ENCODE data around the gene CUBN.
A peak's percentile ranks its signal among the peaks of the same experiment; 100 is the strongest.

CUBN gene

DNA sequence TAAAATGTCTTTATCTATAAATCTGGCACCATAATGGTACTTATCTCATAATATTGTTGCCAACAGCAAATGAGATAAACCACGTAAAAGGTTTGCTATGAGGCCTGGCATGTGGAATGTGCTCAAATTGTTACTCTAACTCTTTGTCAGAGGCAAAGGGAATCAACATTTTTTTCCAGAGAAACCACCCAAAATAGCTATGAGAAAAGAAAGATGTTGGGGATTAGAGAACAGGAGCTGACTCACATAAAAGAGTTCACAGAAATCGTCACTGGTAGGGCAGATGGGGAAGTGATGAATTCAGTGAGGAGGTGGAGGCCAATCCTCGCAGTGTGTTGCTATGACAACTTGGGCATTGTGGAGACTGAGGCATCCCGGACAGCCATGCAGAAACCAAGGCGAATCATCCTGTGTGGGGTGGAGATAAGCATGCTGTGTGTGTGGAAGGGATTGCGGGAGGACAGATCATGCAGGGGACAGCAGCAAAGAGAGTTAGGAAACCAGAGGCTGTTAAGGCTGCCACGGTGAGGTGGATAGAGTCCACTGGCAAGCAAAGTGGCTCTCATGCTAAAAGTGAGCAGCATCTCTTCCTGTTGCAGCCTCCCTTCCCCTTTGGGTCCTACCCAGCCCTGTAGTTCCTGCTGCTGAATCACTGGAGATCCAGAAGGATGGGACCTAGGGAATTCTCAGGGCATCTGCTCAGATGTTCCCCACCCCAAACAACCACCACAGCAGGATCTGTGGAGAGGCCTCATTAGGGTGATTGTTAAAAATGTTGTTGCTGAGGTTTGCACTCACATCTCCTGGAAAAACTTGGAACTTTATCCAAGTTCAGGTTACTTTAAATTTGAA lies 103.9 kb downstream of the CUBN start:
- DNase-seq = peak; percentile 64
- no peak overlapping the region for H3K27ac ChIP-seq (ENCODE audit: low read depth, low read length)
- no peak overlapping the region for H2BK15ac ChIP-seq (replicated peaks; ENCODE audit: low read depth)
- no peak overlapping the region for H3K4me3 ChIP-seq (ENCODE audit: low read length)
- no peak overlapping the region for H4K8ac ChIP-seq (ENCODE audit: low read depth, low read length)
- peak overlapping the region; percentile 1 for H3K56ac ChIP-seq (ENCODE audit: low read length)
- H2BK5ac ChIP-seq (ENCODE audit: low read length) = no peak overlapping the region
- H3K18ac ChIP-seq (ENCODE audit: low read length) = peak overlapping the region; percentile 4
- H3K9ac ChIP-seq (ENCODE audit: low read length) = no peak overlapping the region
- no peak overlapping the region for H3K4ac ChIP-seq (ENCODE audit: low read depth, low read length)
- no peak overlapping the region for H2AK5ac ChIP-seq (ENCODE audit: low read length)
- H2BK120ac ChIP-seq (ENCODE audit: low read depth, low read length) = no peak overlapping the region
- H3K23ac ChIP-seq (ENCODE audit: low read length) = no peak overlapping the region
- H4K5ac ChIP-seq (ENCODE audit: low read length) = no peak overlapping the region
- H3K4me1 ChIP-seq (ENCODE audit: control insufficient read depth, low read depth, low read length) = peaks cover 8% of the 10 kb centered on the region
- no peaks in the 10 kb centered on the region for H3K79me1 ChIP-seq (ENCODE audit: low read length)
- no CpG with 5 or more reads among the region's 7 CpGs for WGBS (ENCODE audit: extremely low coverage, insufficient coverage, low lambda C conversion rate)
- H3K36me3 ChIP-seq (ENCODE audit: control insufficient read depth, insufficient read depth, low read length) = no peaks in the 10 kb centered on the region
- H3K4me2 ChIP-seq (ENCODE audit: low read length) = no peak overlapping the region
- no peaks in the 10 kb centered on the region for H3K27me3 ChIP-seq (ENCODE audit: insufficient read depth, low read length, poor library complexity)
- no peaks in the 10 kb centered on the region for H3K79me2 ChIP-seq (ENCODE audit: control insufficient read depth, insufficient read depth, low read length)

DNA sequence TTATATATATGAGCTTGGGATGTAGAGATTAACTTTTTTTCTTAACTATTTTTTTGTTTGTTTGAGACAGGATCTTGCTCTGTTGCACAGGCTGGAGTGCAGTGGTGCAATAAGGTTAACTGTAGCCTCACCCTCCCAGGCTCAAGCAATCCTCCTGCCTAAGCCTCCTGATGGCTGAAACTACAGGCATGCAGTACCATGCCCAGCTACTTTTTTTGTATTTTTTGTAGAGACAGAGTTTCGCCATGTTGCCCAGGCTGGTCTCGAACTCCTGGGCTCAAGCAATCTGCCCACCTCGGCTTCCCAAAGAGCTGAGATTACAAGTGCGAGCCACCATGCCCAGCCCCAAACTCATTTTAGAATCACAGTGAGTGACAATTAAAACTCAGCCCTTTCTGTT lies 105.2 kb downstream of the CUBN start:
- Histone ChIP-seq H3K27me3 (ENCODE audit: insufficient read depth, low read length, poor library complexity) (no peaks in the 10 kb centered on the region), H3K23ac (ENCODE audit: low read length) (no peak overlapping the region), H3K4ac (ENCODE audit: low read depth, low read length) (no peak overlapping the region), H3K4me1 (ENCODE audit: control insufficient read depth, low read depth, low read length) (peaks cover 5% of the 10 kb centered on the region), H2BK15ac (replicated peaks; ENCODE audit: low read depth) (no peak overlapping the region), H2AK5ac (ENCODE audit: low read length) (no peak overlapping the region), H3K4me3 (ENCODE audit: low read length) (no peak overlapping the region), H3K27ac (ENCODE audit: low read depth, low read length) (no peak overlapping the region), H3K36me3 (ENCODE audit: control insufficient read depth, insufficient read depth, low read length) (no peaks in the 10 kb centered on the region), H2BK120ac (ENCODE audit: low read depth, low read length) (no peak overlapping the region), H3K56ac (ENCODE audit: low read length) (no peak overlapping the region), H3K4me2 (ENCODE audit: low read length) (no peak overlapping the region), H3K79me1 (ENCODE audit: low read length) (no peaks in the 10 kb centered on the region), H3K9ac (ENCODE audit: low read length) (no peak overlapping the region), H3K79me2 (ENCODE audit: control insufficient read depth, insufficient read depth, low read length) (no peaks in the 10 kb centered on the region), H4K5ac (ENCODE audit: low read length) (no peak overlapping the region), H3K18ac (ENCODE audit: low read length) (no peak overlapping the region), H4K8ac (ENCODE audit: low read depth, low read length) (no peak overlapping the region), H2BK5ac (ENCODE audit: low read length) (no peak overlapping the region)
- no peak for DNase-seq
- no CpG with 5 or more reads among the region's 4 CpGs for WGBS (ENCODE audit: extremely low coverage, insufficient coverage, low lambda C conversion rate)

GRCh38 chr10:17023386-17024298 lies 106.0 kb downstream of the CUBN start:
- H3K79me2 ChIP-seq (ENCODE audit: control insufficient read depth, insufficient read depth, low read length) = no peaks in the 10 kb centered on the region
- H3K23ac ChIP-seq (ENCODE audit: low read length) = no peak overlapping the region
- peak overlapping the region; percentile 47 for H3K27ac ChIP-seq (ENCODE audit: low read depth, low read length)
- H2BK15ac ChIP-seq (replicated peaks; ENCODE audit: low read depth) = peak overlapping the region; percentile 19
- H2AK5ac ChIP-seq (ENCODE audit: low read length) = no peak overlapping the region
- H3K9ac ChIP-seq (ENCODE audit: low read length) = no peak overlapping the region
- peak overlapping the region; percentile 30 for H3K18ac ChIP-seq (ENCODE audit: low read length)
- no peaks in the 10 kb centered on the region for H3K79me1 ChIP-seq (ENCODE audit: low read length)
- peak overlapping the region; percentile 12 for H3K4ac ChIP-seq (ENCODE audit: low read depth, low read length)
- peaks cover 5% of the 10 kb centered on the region for H3K4me1 ChIP-seq (ENCODE audit: control insufficient read depth, low read depth, low read length)
- no peak overlapping the region for H4K8ac ChIP-seq (ENCODE audit: low read depth, low read length)
- H3K4me3 ChIP-seq (ENCODE audit: low read length) = no peak overlapping the region
- H3K56ac ChIP-seq (ENCODE audit: low read length) = no peak overlapping the region
- H3K27me3 ChIP-seq (ENCODE audit: insufficient read depth, low read length, poor library complexity) = no peaks in the 10 kb centered on the region
- peak overlapping the region; percentile 73 for H2BK120ac ChIP-seq (ENCODE audit: low read depth, low read length)
- no peak overlapping the region for H2BK5ac ChIP-seq (ENCODE audit: low read length)
- H3K4me2 ChIP-seq (ENCODE audit: low read length) = no peak overlapping the region
- peak; percentile 93 for DNase-seq
- no peaks in the 10 kb centered on the region for H3K36me3 ChIP-seq (ENCODE audit: control insufficient read depth, insufficient read depth, low read length)
- no CpG with 5 or more reads among the region's 13 CpGs for WGBS (ENCODE audit: extremely low coverage, insufficient coverage, low lambda C conversion rate)
- H4K5ac ChIP-seq (ENCODE audit: low read length) = no peak overlapping the region

- Histone ChIP-seq H3K4me2 (ENCODE audit: low read length) (no peak overlapping the region), H3K56ac (ENCODE audit: low read length) (no peak overlapping the region), H3K18ac (ENCODE audit: low read length) (peak overlapping the region; percentile 90), H2BK5ac (ENCODE audit: low read length) (no peak overlapping the region), H3K4me1 (ENCODE audit: control insufficient read depth, low read depth, low read length) (peaks cover 5% of the 10 kb centered on the region), H3K79me1 (ENCODE audit: low read length) (no peaks in the 10 kb centered on the region), H2AK5ac (ENCODE audit: low read length) (no peak overlapping the region), H3K27me3 (ENCODE audit: insufficient read depth, low read length, poor library complexity) (no peaks in the 10 kb centered on the region), H3K79me2 (ENCODE audit: control insufficient read depth, insufficient read depth, low read length) (no peaks in the 10 kb centered on the region), H3K4ac (ENCODE audit: low read depth, low read length) (peak overlapping the region; percentile 55), H3K27ac (ENCODE audit: low read depth, low read length) (peak overlapping the region; percentile 59), H4K5ac (ENCODE audit: low read length) (no peak overlapping the region), H3K36me3 (ENCODE audit: control insufficient read depth, insufficient read depth, low read length) (no peaks in the 10 kb centered on the region), H2BK15ac (replicated peaks; ENCODE audit: low read depth) (peak overlapping the region; percentile 57), H2BK120ac (ENCODE audit: low read depth, low read length) (peak overlapping the region; percentile 92), H3K4me3 (ENCODE audit: low read length) (no peak overlapping the region), H3K23ac (ENCODE audit: low read length) (no peak overlapping the region), H3K9ac (ENCODE audit: low read length) (no peak overlapping the region), H4K8ac (ENCODE audit: low read depth, low read length) (no peak overlapping the region)
- no CpG with 5 or more reads among the region's 6 CpGs for WGBS (ENCODE audit: extremely low coverage, insufficient coverage, low lambda C conversion rate)
- DNase-seq = peak; percentile 45
Measured at GRCh38 chr10:17022896-17023295, 106.7 kb downstream of the CUBN start.

DNA sequence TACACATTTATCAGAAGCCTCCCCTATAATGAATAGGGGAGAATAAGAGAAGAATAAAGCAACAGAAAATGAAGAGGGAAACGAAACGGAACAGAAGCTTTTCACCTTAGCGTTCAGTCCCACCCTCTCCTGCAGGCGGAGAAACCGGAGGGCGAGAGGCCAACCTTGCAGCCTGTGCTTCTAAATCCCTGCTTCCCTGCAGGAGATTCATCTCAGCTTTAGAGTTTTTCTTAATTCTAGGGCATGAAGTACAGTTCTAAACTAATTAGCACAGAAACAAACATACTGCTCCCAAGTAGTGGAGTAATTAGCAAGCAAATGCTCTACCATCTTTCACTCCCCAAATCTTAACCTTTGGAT lies 107.2 kb downstream of the CUBN start:
- no peak overlapping the region for H2BK5ac ChIP-seq (ENCODE audit: low read length)
- H3K56ac ChIP-seq (ENCODE audit: low read length) = no peak overlapping the region
- no peaks in the 10 kb centered on the region for H3K27me3 ChIP-seq (ENCODE audit: insufficient read depth, low read length, poor library complexity)
- no peaks in the 10 kb centered on the region for H3K79me1 ChIP-seq (ENCODE audit: low read length)
- no peak overlapping the region for H4K8ac ChIP-seq (ENCODE audit: low read depth, low read length)
- no peak overlapping the region for H3K4me2 ChIP-seq (ENCODE audit: low read length)
- H2BK15ac ChIP-seq (replicated peaks; ENCODE audit: low read depth) = no peak overlapping the region
- H4K5ac ChIP-seq (ENCODE audit: low read length) = no peak overlapping the region
- DNase-seq = peak; percentile 68
- H3K79me2 ChIP-seq (ENCODE audit: control insufficient read depth, insufficient read depth, low read length) = no peaks in the 10 kb centered on the region
- WGBS (ENCODE audit: extremely low coverage, insufficient coverage, low lambda C conversion rate) = no CpG with 5 or more reads among the region's 6 CpGs
- no peak overlapping the region for H3K27ac ChIP-seq (ENCODE audit: low read depth, low read length)
- H3K4me3 ChIP-seq (ENCODE audit: low read length) = no peak overlapping the region
- no peak overlapping the region for H3K18ac ChIP-seq (ENCODE audit: low read length)
- H2BK120ac ChIP-seq (ENCODE audit: low read depth, low read length) = no peak overlapping the region
- H3K9ac ChIP-seq (ENCODE audit: low read length) = no peak overlapping the region
- no peak overlapping the region for H3K23ac ChIP-seq (ENCODE audit: low read length)
- peak overlapping the region; percentile 55 for H3K4ac ChIP-seq (ENCODE audit: low read depth, low read length)
- H3K36me3 ChIP-seq (ENCODE audit: control insufficient read depth, insufficient read depth, low read length) = no peaks in the 10 kb centered on the region
- H3K4me1 ChIP-seq (ENCODE audit: control insufficient read depth, low read depth, low read length) = peaks cover 5% of the 10 kb centered on the region
- H2AK5ac ChIP-seq (ENCODE audit: low read length) = no peak overlapping the region
